Upper lobe of left lung (tissue), 6 donors: ENCODE data around the gene TMEM258. TPM values are rescaled to one million over a fixed set of nuclear protein-coding genes. Genes with fewer than 3 reads are reported as not detected.

Source experiments
- ATAC-seq, 2 donors: fragments of 200-7000 bp; cut with Tn5 transposase; one replicate each; pipeline ENCODE4 v1.9.1; 2022; ENCODE audit warnings: mild to moderate bottlenecking in 2 of 2, moderate library complexity in 2 of 2; ENCODE audit not compliant: low FRiP score in 2 of 2
- DNase-seq, 2 donors: peaks; one replicate each; pipeline ENCODE4 v3.0.0-alpha.2; 2019 to 2020
- H3K27ac ChIP-seq, 4 donors: fragments of 200-600 bp; sonication (generic); one replicate each; pipeline ENCODE4 v1.5.1; 2016 to 2019
- H3K27me3 ChIP-seq, 4 donors: fragments of 200-600 bp; sonication (generic); one replicate each; pipeline ENCODE4 v1.5.1; 2017 to 2019
- H3K36me3 ChIP-seq, 4 donors: fragments of 200-600 bp; sonication (generic); one replicate each; pipeline ENCODE4 v1.5.1; 2016 to 2019
- H3K4me1 ChIP-seq, 4 donors: fragments of 200-600 bp; sonication (generic); one replicate each; pipeline ENCODE4 v1.5.1; 2018 to 2019
- H3K4me3 ChIP-seq, 4 donors: fragments of 200-600 bp; sonication (generic); one replicate each; pipeline ENCODE4 v1.5.1; 2017 to 2019; ENCODE audit warnings: mild to moderate bottlenecking in 2 of 4, moderate library complexity in 1 of 4
- H3K9me3 ChIP-seq, 4 donors: fragments of 200-600 bp; sonication (generic); one replicate each; pipeline ENCODE4 v1.5.1; 2018 to 2019
- CTCF ChIP-seq, 6 experiments: fragments of 450-650 bp in 4 of 6; fragments of 200-600 bp in 2 of 6; sonication (generic) in 2 of 6; IDR thresholded peaks; one replicate each; pipeline ENCODE4 v1.5.1; 2016 to 2019; ENCODE audit warnings: antibody characterized with exemption in 6 of 6
- EP300 ChIP-seq, 4 donors: sonication (generic); formaldehyde crosslinking; IDR thresholded peaks; one replicate each; pipeline ENCODE4 v1.5.1; 2017; ENCODE audit warnings: antibody characterized with exemption in 4 of 4, control low read depth in 2 of 4
- POLR2A ChIP-seq, 4 donors: fragments of 450-650 bp; IDR thresholded peaks; one replicate each; pipeline ENCODE4 v1.5.1; 2016 to 2017; ENCODE audit warnings: antibody characterized with exemption in 4 of 4, mild to moderate bottlenecking in 2 of 4
- POLR2AphosphoS5 ChIP-seq, 2 donors: sonication (generic); formaldehyde crosslinking; IDR thresholded peaks; one replicate each; pipeline ENCODE4 v1.5.1; 2017; ENCODE audit warnings: antibody characterized with exemption in 2 of 2
- WGBS, 2 donors: methylation state at CpG; one replicate each; pipeline ENCODE4 v1.1.5; 2017 to 2018; 5-methylcytosine and 5-hydroxymethylcytosine counted together
- total RNA-seq, 6 donors: library from RNA; depleted of rRNA in 4 of 6; stranded (reverse); fragments of >200 nt in 4 of 6; gene quantifications; one replicate each; pipeline versions ENCODE4 v1.1.0 to v1.2.1, GENCODE V29; 2016 to 2021
- donor health status: DM: no; HTN: no; CAD: no; lungs with moderate emphysema.
- donor health status: DM: no; HTN: yes; CAD: no; lungs with severe emphysema.

Gene TMEM258
- total RNA-seq, 6 donors from 2014 or later: 8.4 to 106 (median 34.9) TPM

GRCh38 chr11:61747192-61747966 lies 45.0 kb downstream of the TMEM258 start:
- no peak overlapping the region for H3K27ac ChIP-seq
- H3K27me3 ChIP-seq: no peaks in the 10 kb centered on the region
- peaks cover 0 to 8% (median 4%) of the 10 kb centered on the region in 4 donors for H3K36me3 ChIP-seq
- H3K4me3 ChIP-seq: no peak overlapping the region
- TF ChIP-seq POLR2A (IDR thresholded peaks at IDR 0.05) (no peak), CTCF (IDR thresholded peaks at IDR 0.05) (peak; percentile 77 to 94 (median 92)), EP300 (IDR thresholded peaks at IDR 0.05) (no peak), POLR2AphosphoS5 (IDR thresholded peaks at IDR 0.05) (no peak)
- WGBS, 2 donors: 59 to 79% methylated on average over 7 to 19 of the region's 19 CpGs
- peaks cover 4 to 15% (median 6%) of the 10 kb centered on the region in 4 donors for H3K4me1 ChIP-seq
- peak; percentile 83 to 89 for DNase-seq
- ATAC-seq: peak; percentile 84 to 89
- H3K9me3 ChIP-seq: no peaks in the 10 kb centered on the region

GRCh38 chr11:61746442-61747191 lies 45.8 kb downstream of the TMEM258 start:
- peaks cover 0 to 14% (median 4%) of the 10 kb centered on the region in 4 donors for H3K36me3 ChIP-seq
- no peak for TF ChIP-seq POLR2AphosphoS5 (IDR thresholded peaks at IDR 0.05)
- H3K4me3 ChIP-seq: no peak overlapping the region
- H3K9me3 ChIP-seq: no peaks in the 10 kb centered on the region
- no peaks in the 10 kb centered on the region for H3K27me3 ChIP-seq
- ATAC-seq (no peak), DNase-seq (peak in 1 of 2 donors; percentile 63)
- WGBS, 2 donors: 78 to 85% methylated on average over 15 to 18 of the region's 19 CpGs
- peaks cover 0 to 14% (median 4%) of the 10 kb centered on the region in 4 donors for H3K4me1 ChIP-seq
- no peak overlapping the region for H3K27ac ChIP-seq

- Histone ChIP-seq H3K36me3 (peaks cover 0 to 19% (median 4%) of the 10 kb centered on the region in 4 donors), H3K9me3 (no peaks in the 10 kb centered on the region), H3K4me1 (peaks cover 0 to 14% (median 4%) of the 10 kb centered on the region in 4 donors), H3K27me3 (no peaks in the 10 kb centered on the region), H3K27ac (no peak overlapping the region), H3K4me3 (no peak overlapping the region)
- no peak for ATAC-seq
- TF ChIP-seq POLR2A (IDR thresholded peaks at IDR 0.05): no peak
- no peak for TF ChIP-seq EP300 (IDR thresholded peaks at IDR 0.05)
- no peak for TF ChIP-seq POLR2AphosphoS5 (IDR thresholded peaks at IDR 0.05)
- TF ChIP-seq CTCF (IDR thresholded peaks at IDR 0.05): no peak
- WGBS, 2 donors: 78 to 79% methylated on average over 9 to 14 of the region's 15 CpGs
- peak in 1 of 2 donors; percentile 55 for DNase-seq
These were observed 46.5 kb downstream of the TMEM258 start for GRCh38 chr11:61745781-61746441.

- WGBS, 2 donors: 85% methylated on average over 5 of the region's 10 CpGs; no CpG with 5 or more reads in 1 of the 2 donors
- DNase-seq (peak in 1 of 2 donors; percentile 73), ATAC-seq (no peak)
- Histone ChIP-seq H3K27ac (no peak overlapping the region), H3K4me3 (no peak overlapping the region), H3K27me3 (no peaks in the 10 kb centered on the region), H3K4me1 (peaks cover 0 to 14% (median 4%) of the 10 kb centered on the region in 4 donors), H3K9me3 (no peaks in the 10 kb centered on the region), H3K36me3 (peaks cover 0 to 23% (median 4%) of the 10 kb centered on the region in 4 donors)
- no peak for TF ChIP-seq POLR2AphosphoS5 (IDR thresholded peaks at IDR 0.05)
- TF ChIP-seq CTCF (IDR thresholded peaks at IDR 0.05): no peak
- no peak for TF ChIP-seq POLR2A (IDR thresholded peaks at IDR 0.05)
- no peak for TF ChIP-seq EP300 (IDR thresholded peaks at IDR 0.05)
These were observed 47.7 kb downstream of the TMEM258 start for GRCh38 chr11:61744609-61745156.
